ENCODE data around the gene TMEM200B.
"Not testable (repeated sequence)": the region's sequence is repeated elsewhere in the genome, so short reads cannot be mapped to it uniquely, and the experiment has no call there.

TMEM200B gene

GRCh38 chr1:29090937-29091618 lies 32.6 kb downstream of the TMEM200B start:
- Histone ChIP-seq H3K4me3 (ENCODE audit: low read length in 2 of 2) (no peak overlapping the region), H3K27me3 (ENCODE audit: control insufficient read depth in 2 of 2, insufficient read depth in 2 of 2, low read length in 2 of 2) (no peaks in the 10 kb centered on the region), H3K27ac (ENCODE audit: low read depth in 2 of 2, low read length in 2 of 2) (no peak overlapping the region), H3K36me3 (ENCODE audit: control insufficient read depth in 2 of 2, insufficient read depth in 2 of 2, low read length in 2 of 2) (peaks cover 2 to 3% of the 10 kb centered on the region in 2 donors), H3K9me3 (ENCODE audit: control insufficient read depth in 2 of 2, low read length in 2 of 2) (no peaks in the 10 kb centered on the region), H3K9ac (ENCODE audit: low read depth in 1 of 2, low read length in 2 of 2) (no peak overlapping the region), H3K4me1 (ENCODE audit: control insufficient read depth in 2 of 2, insufficient read depth in 2 of 2, low read length in 2 of 2) (no peaks in the 10 kb centered on the region)

GRCh38 chr1:29084196-29084521 lies 39.5 kb downstream of the TMEM200B start:
- Histone ChIP-seq H3K4me3 (ENCODE audit: low read length in 2 of 2) (no peak overlapping the region), H3K9ac (ENCODE audit: low read depth in 1 of 2, low read length in 2 of 2) (no peak overlapping the region), H3K9me3 (ENCODE audit: control insufficient read depth in 2 of 2, low read length in 2 of 2) (no peaks in the 10 kb centered on the region), H3K27ac (ENCODE audit: low read depth in 2 of 2, low read length in 2 of 2) (no peak overlapping the region), H3K27me3 (ENCODE audit: control insufficient read depth in 2 of 2, insufficient read depth in 2 of 2, low read length in 2 of 2) (no peaks in the 10 kb centered on the region), H3K4me1 (ENCODE audit: control insufficient read depth in 2 of 2, insufficient read depth in 2 of 2, low read length in 2 of 2) (no peaks in the 10 kb centered on the region), H3K36me3 (ENCODE audit: control insufficient read depth in 2 of 2, insufficient read depth in 2 of 2, low read length in 2 of 2) (peaks cover under 1 to 3% of the 10 kb centered on the region in 2 donors)

GRCh38 chr1:29083317-29084195 lies 40.1 kb downstream of the TMEM200B start:
- H3K27ac ChIP-seq (ENCODE audit: low read depth in 2 of 2, low read length in 2 of 2) = no peak overlapping the region
- H3K4me1 ChIP-seq (ENCODE audit: control insufficient read depth in 2 of 2, insufficient read depth in 2 of 2, low read length in 2 of 2) = no peaks in the 10 kb centered on the region
- no peaks in the 10 kb centered on the region for H3K9me3 ChIP-seq (ENCODE audit: control insufficient read depth in 2 of 2, low read length in 2 of 2)
- no peak overlapping the region for H3K9ac ChIP-seq (ENCODE audit: low read depth in 1 of 2, low read length in 2 of 2)
- no peak overlapping the region for H3K4me3 ChIP-seq (ENCODE audit: low read length in 2 of 2)
- peaks cover 0 to under 1% of the 10 kb centered on the region in 2 donors for H3K36me3 ChIP-seq (ENCODE audit: control insufficient read depth in 2 of 2, insufficient read depth in 2 of 2, low read length in 2 of 2)
- no peaks in the 10 kb centered on the region for H3K27me3 ChIP-seq (ENCODE audit: control insufficient read depth in 2 of 2, insufficient read depth in 2 of 2, low read length in 2 of 2)

GRCh38 chr1:29082519-29082918 lies 41.2 kb downstream of the TMEM200B start:
- H3K4me3 ChIP-seq (ENCODE audit: low read length in 2 of 2) = no peak overlapping the region

GRCh38 chr1:29081201-29081600 lies 42.5 kb downstream of the TMEM200B start:
- H3K4me1 ChIP-seq (ENCODE audit: control insufficient read depth in 2 of 2, insufficient read depth in 2 of 2, low read length in 2 of 2) = no peaks in the 10 kb centered on the region
- no peak overlapping the region for H3K9ac ChIP-seq (ENCODE audit: low read depth in 1 of 2, low read length in 2 of 2)
- H3K9me3 ChIP-seq (ENCODE audit: control insufficient read depth in 2 of 2, low read length in 2 of 2) = no peaks in the 10 kb centered on the region
- H3K27me3 ChIP-seq (ENCODE audit: control insufficient read depth in 2 of 2, insufficient read depth in 2 of 2, low read length in 2 of 2) = no peaks in the 10 kb centered on the region
- H3K27ac ChIP-seq (ENCODE audit: low read depth in 2 of 2, low read length in 2 of 2) = no peak overlapping the region
- no peaks in the 10 kb centered on the region for H3K36me3 ChIP-seq (ENCODE audit: control insufficient read depth in 2 of 2, insufficient read depth in 2 of 2, low read length in 2 of 2)
- H3K4me3 ChIP-seq (ENCODE audit: low read length in 2 of 2) = no peak overlapping the region

More at GRCh38 chr1:29082519-29082918, 41.2 kb downstream of the TMEM200B start:
- Histone ChIP-seq H3K36me3 (ENCODE audit: control insufficient read depth in 2 of 2, insufficient read depth in 2 of 2, low read length in 2 of 2) (no peaks in the 10 kb centered on the region), H3K9ac (ENCODE audit: low read depth in 1 of 2, low read length in 2 of 2) (no peak overlapping the region), H3K27ac (ENCODE audit: low read depth in 2 of 2, low read length in 2 of 2) (peak overlapping the region in 1 of 2 donors; percentile 33), H3K4me1 (ENCODE audit: control insufficient read depth in 2 of 2, insufficient read depth in 2 of 2, low read length in 2 of 2) (no peaks in the 10 kb centered on the region), H3K27me3 (ENCODE audit: control insufficient read depth in 2 of 2, insufficient read depth in 2 of 2, low read length in 2 of 2) (no peaks in the 10 kb centered on the region), H3K9me3 (ENCODE audit: control insufficient read depth in 2 of 2, low read length in 2 of 2) (no peaks in the 10 kb centered on the region)

GRCh38 chr1:29079916-29080629 lies 43.6 kb downstream of the TMEM200B start:
- not testable (repeated sequence) for H3K36me3 ChIP-seq (ENCODE audit: control insufficient read depth in 2 of 2, insufficient read depth in 2 of 2, low read length in 2 of 2); H3K27ac ChIP-seq (ENCODE audit: low read depth in 2 of 2, low read length in 2 of 2); H3K4me1 ChIP-seq (ENCODE audit: control insufficient read depth in 2 of 2, insufficient read depth in 2 of 2, low read length in 2 of 2); H3K4me3 ChIP-seq (ENCODE audit: low read length in 2 of 2); H3K27me3 ChIP-seq (ENCODE audit: control insufficient read depth in 2 of 2, insufficient read depth in 2 of 2, low read length in 2 of 2); H3K9ac ChIP-seq (ENCODE audit: low read depth in 1 of 2, low read length in 2 of 2); H3K9me3 ChIP-seq (ENCODE audit: control insufficient read depth in 2 of 2, low read length in 2 of 2)

- Histone ChIP-seq H3K27me3 (ENCODE audit: control insufficient read depth in 2 of 2, insufficient read depth in 2 of 2, low read length in 2 of 2) (no peaks in the 10 kb centered on the region), H3K9ac (ENCODE audit: low read depth in 1 of 2, low read length in 2 of 2) (no peak overlapping the region), H3K9me3 (ENCODE audit: control insufficient read depth in 2 of 2, low read length in 2 of 2) (no peaks in the 10 kb centered on the region), H3K36me3 (ENCODE audit: control insufficient read depth in 2 of 2, insufficient read depth in 2 of 2, low read length in 2 of 2) (peaks cover 0 to 3% of the 10 kb centered on the region in 2 donors), H3K4me1 (ENCODE audit: control insufficient read depth in 2 of 2, insufficient read depth in 2 of 2, low read length in 2 of 2) (no peaks in the 10 kb centered on the region), H3K27ac (ENCODE audit: low read depth in 2 of 2, low read length in 2 of 2) (no peak overlapping the region), H3K4me3 (ENCODE audit: low read length in 2 of 2) (no peak overlapping the region)
Observed at GRCh38 chr1:29077155-29077554, 46.5 kb downstream of the TMEM200B start.
